Measurements from ENCODE around the gene MRPS30.
A peak's percentile ranks its signal among the peaks of the same experiment; 100 is the strongest.
"Not testable (repeated sequence)": the region's sequence is repeated elsewhere in the genome, so short reads cannot be mapped to it uniquely, and the experiment has no call there.

The MRPS30 gene

GRCh38 chr5:44808435-44809214 is at the start of gene MRPS30:
Gene MRPS30 (plus strand): TSS chr5:44808947. CDS start chr5:44808963, 16 bp downstream.
- peak; percentile 45 for DNase-seq

- no peak for DNase-seq
Measured at GRCh38 chr5:44769200-44769876, 39.4 kb upstream of the MRPS30 start.

- DNase-seq, result no peak
Measured at GRCh38 chr5:44769877-44770209, 38.9 kb upstream of the MRPS30 start.

GRCh38 chr5:44770780-44771717 is 37.7 kb upstream of the MRPS30 start:
- no peak for DNase-seq

GRCh38 chr5:44772397-44772796 is 36.4 kb upstream of the MRPS30 start:
- not testable (repeated sequence) for DNase-seq

- DNase-seq, result peak; percentile 8
Measured at GRCh38 chr5:44774279-44774880, 34.4 kb upstream of the MRPS30 start.

- no peak for DNase-seq
Measured at GRCh38 chr5:44779167-44779566, 29.6 kb upstream of the MRPS30 start.

GRCh38 chr5:44783634-44784315 is 25.0 kb upstream of the MRPS30 start:
- no peak for DNase-seq

- no peak for DNase-seq
Measured at GRCh38 chr5:44787731-44788130, 21.0 kb upstream of the MRPS30 start.

- not testable (repeated sequence) for DNase-seq
Measured at GRCh38 chr5:44789372-44789995, 19.3 kb upstream of the MRPS30 start.

- not testable (repeated sequence) for DNase-seq
Measured at GRCh38 chr5:44792031-44792673, 16.6 kb upstream of the MRPS30 start.

GRCh38 chr5:44794371-44794770 is 14.4 kb upstream of the MRPS30 start:
- DNase-seq, result no peak

- DNase-seq, result no peak
Measured at GRCh38 chr5:44795496-44795895, 13.3 kb upstream of the MRPS30 start.

- DNase-seq, result no peak
Measured at GRCh38 chr5:44797841-44798240, 10.9 kb upstream of the MRPS30 start.

GRCh38 chr5:44801992-44802391 is 6.8 kb upstream of the MRPS30 start:
- no peak for DNase-seq

GRCh38 chr5:44806608-44807007 is 2.1 kb upstream of the MRPS30 start:
- DNase-seq, result no peak

GRCh38 chr5:44807269-44807668 is 1.5 kb upstream of the MRPS30 start:
- DNase-seq, result no peak

GRCh38 chr5:44809215-44809955 is 638 bp downstream of the MRPS30 start:
- DNase-seq, result no peak

- no peak for DNase-seq
Measured at GRCh38 chr5:44809956-44810420, 1.2 kb downstream of the MRPS30 start.

- DNase-seq, result no peak
Measured at GRCh38 chr5:44814761-44815160, 6.0 kb downstream of the MRPS30 start.
